Caco-2 (cell line): ENCODE measurements around the gene DRGX. TPM values are rescaled to one million over a fixed set of nuclear protein-coding genes. Genes with fewer than 3 reads are reported as not detected.

Experiments used
- BruUV-seq: library from RNA; stranded (reverse); fragments of 400-500 nt; replicated peaks from 2 replicates; lab custom pipeline; 2021; lab: Mats Ljungman, UMichigan
- CTCF ChIA-PET: fragments of 300-600 bp; sonication (Branson Sonifier 250); formaldehyde crosslinking; loops from one replicate; lab custom pipeline; 2022; ENCODE audit warnings: antibody characterized with exemption; lab: Charles Lee
- POLR2A ChIA-PET: fragments of 300-600 bp; sonication (Branson Sonifier 250); formaldehyde crosslinking; loops from one replicate; lab custom pipeline; 2022; ENCODE audit warnings: antibody characterized with exemption; lab: Charles Lee
- DNase-seq, 2 experiments: peaks; one replicate each; pipeline versions ENCODE4 v3.0.0 to v3.0.0-alpha.2; 2020 to 2022
- H3K27me3 ChIP-seq: replicated peaks from 2 replicates; pipeline ENCODE4 v1.6.0; 2011; ENCODE audit warnings: low read length; ENCODE audit not compliant: control insufficient read depth, insufficient read depth
- H3K36me3 ChIP-seq: 2 replicates; pipeline ENCODE4 v1.5.1; 2011; ENCODE audit warnings: low read length; ENCODE audit not compliant: control insufficient read depth, insufficient read depth
- H3K4me1 ChIP-seq: fragments of 250-450 bp; sonication (Bioruptor Pico); 2 replicates; pipeline ENCODE4 v1.5.1; 2020; ENCODE audit warnings: mild to moderate bottlenecking
- H3K4me3 ChIP-seq: 2 replicates; pipeline ENCODE4 v1.5.1; 2011; ENCODE audit warnings: low read depth, mild to moderate bottlenecking, control low read depth, low read length
- H3K9me3 ChIP-seq: fragments of 250-450 bp; sonication (Bioruptor Pico); 2 replicates; pipeline ENCODE4 v1.5.1; 2020; ENCODE audit warnings: mild to moderate bottlenecking, moderate library complexity
- H3K27ac Mint-ChIP-seq: one replicate; pipeline ENCODE4 v1.8.0; 2022; ENCODE audit warnings: mixed read lengths; ENCODE audit not compliant: unreplicated experiment
- H3K27me3 Mint-ChIP-seq: one replicate; pipeline ENCODE4 v1.8.0; 2022; ENCODE audit warnings: mixed read lengths; ENCODE audit not compliant: insufficient read depth, unreplicated experiment
- H3K36me3 Mint-ChIP-seq: one replicate; pipeline ENCODE4 v1.8.0; 2022; ENCODE audit warnings: mild to moderate bottlenecking, mixed read lengths; ENCODE audit not compliant: insufficient read depth, unreplicated experiment
- H3K4me1 Mint-ChIP-seq: one replicate; pipeline ENCODE4 v1.8.0; 2022; ENCODE audit warnings: low read depth, mixed read lengths; ENCODE audit not compliant: unreplicated experiment
- H3K4me3 Mint-ChIP-seq: one replicate; pipeline ENCODE4 v1.8.0; 2022; ENCODE audit warnings: mild to moderate bottlenecking, moderate library complexity, mixed read lengths; ENCODE audit not compliant: unreplicated experiment
- H3K9me3 Mint-ChIP-seq: one replicate; pipeline ENCODE4 v1.8.0; 2022; ENCODE audit warnings: mixed read lengths; ENCODE audit not compliant: unreplicated experiment
- CTCF ChIP-seq, 2 experiments: fragments of 200-600 bp in 1 of 2; IDR thresholded peaks; 1 replicate in 1 of 2; 2 replicates in 1 of 2; pipeline versions ENCODE4 v1.5.1 to v1.8.0; 2011 to 2022; ENCODE audit warnings: antibody characterized with exemption in 1 of 2, control low read depth in 1 of 2, inconsistent platforms in 1 of 2, low read depth in 1 of 2, low read length in 1 of 2, mild to moderate bottlenecking in 1 of 2, moderate library complexity in 1 of 2; ENCODE audit not compliant: insufficient read depth in 1 of 2, severe bottlenecking in 1 of 2, unreplicated experiment in 1 of 2
- intact Hi-C: fragments of 100-400 bp; cut with micrococcal nuclease; formaldehyde crosslinking; loops from one replicate; pipeline ENCODE4 v1.10.0; 2022; ENCODE audit not compliant: unreplicated experiment
- total RNA-seq: library from RNA; stranded (reverse); gene quantifications from 2 replicates; pipeline ENCODE4 v1.2.3, GENCODE V29; 2022

DRGX gene
- total RNA-seq, 1 experiment from 2014 or later = not detected

GRCh38 chr10:49366460-49366859 lies 29.4 kb downstream of the DRGX start:
- Mint-ChIP-seq H3K27me3 (peaks cover 15% of the 10 kb centered on the region), H3K27ac (no peak overlapping the region), H3K4me3 (no peak overlapping the region), H3K36me3 (no peaks in the 10 kb centered on the region), H3K9me3 (no peaks in the 10 kb centered on the region), H3K4me1 (no peaks in the 10 kb centered on the region)
- BruUV-seq = no TSS peak
- no peak overlapping the region for H3K4me3 ChIP-seq
- ChIA-PET CTCF (no interaction called here), POLR2A (no interaction called here)
- H3K27me3 ChIP-seq = no peaks in the 10 kb centered on the region
- no peaks in the 10 kb centered on the region for H3K36me3 ChIP-seq
- no peak for TF ChIP-seq CTCF (IDR thresholded peaks at IDR 0.05; ENCODE audit: insufficient read depth in 1 of 2, low read depth in 1 of 2, low read length in 1 of 2, severe bottlenecking in 1 of 2, unreplicated experiment in 1 of 2)
- H3K9me3 ChIP-seq = no peaks in the 10 kb centered on the region
- DNase-seq = no peak
- intact Hi-C loops = no loop called here
- no peaks in the 10 kb centered on the region for H3K4me1 ChIP-seq

GRCh38 chr10:49365675-49366415 lies 30.0 kb downstream of the DRGX start:
- Mint-ChIP-seq H3K4me3 (no peak overlapping the region), H3K9me3 (no peaks in the 10 kb centered on the region), H3K27ac (no peak overlapping the region), H3K36me3 (no peaks in the 10 kb centered on the region), H3K27me3 (peaks cover 15% of the 10 kb centered on the region), H3K4me1 (no peaks in the 10 kb centered on the region)
- BruUV-seq = no TSS peak
- DNase-seq = no peak
- ChIA-PET CTCF (no interaction called here), POLR2A (no interaction called here)
- intact Hi-C loops = no loop called here
- no peaks in the 10 kb centered on the region for H3K9me3 ChIP-seq
- no peak for TF ChIP-seq CTCF (IDR thresholded peaks at IDR 0.05; ENCODE audit: insufficient read depth in 1 of 2, low read depth in 1 of 2, low read length in 1 of 2, severe bottlenecking in 1 of 2, unreplicated experiment in 1 of 2)
- no peaks in the 10 kb centered on the region for H3K27me3 ChIP-seq
- no peaks in the 10 kb centered on the region for H3K4me1 ChIP-seq
- no peaks in the 10 kb centered on the region for H3K36me3 ChIP-seq
- no peak overlapping the region for H3K4me3 ChIP-seq

GRCh38 chr10:49365275-49365674 lies 30.6 kb downstream of the DRGX start:
- no peak overlapping the region for H3K4me3 Mint-ChIP-seq
- no peak for TF ChIP-seq CTCF (IDR thresholded peaks at IDR 0.05; ENCODE audit: insufficient read depth in 1 of 2, low read depth in 1 of 2, low read length in 1 of 2, severe bottlenecking in 1 of 2, unreplicated experiment in 1 of 2)
- Histone ChIP-seq H3K4me1 (no peaks in the 10 kb centered on the region), H3K27me3 (no peaks in the 10 kb centered on the region), H3K9me3 (no peaks in the 10 kb centered on the region), H3K36me3 (no peaks in the 10 kb centered on the region), H3K4me3 (no peak overlapping the region)
- ChIA-PET CTCF (no interaction called here), POLR2A (no interaction called here)
- no TSS peak for BruUV-seq
- H3K27ac Mint-ChIP-seq = no peak overlapping the region
- DNase-seq = no peak
- no peaks in the 10 kb centered on the region for H3K36me3 Mint-ChIP-seq
- H3K27me3 Mint-ChIP-seq = peaks cover 13% of the 10 kb centered on the region
- no peaks in the 10 kb centered on the region for H3K4me1 Mint-ChIP-seq
- no peaks in the 10 kb centered on the region for H3K9me3 Mint-ChIP-seq
- intact Hi-C loops = no loop called here
